ENCODE data around the gene CNNM3. TPM values are rescaled to one million over a fixed set of nuclear protein-coding genes. Genes with fewer than 3 reads are reported as not detected.

Gene CNNM3
- total RNA-seq, 1 experiment from 2014 or later, result 13.8 TPM

DNA sequence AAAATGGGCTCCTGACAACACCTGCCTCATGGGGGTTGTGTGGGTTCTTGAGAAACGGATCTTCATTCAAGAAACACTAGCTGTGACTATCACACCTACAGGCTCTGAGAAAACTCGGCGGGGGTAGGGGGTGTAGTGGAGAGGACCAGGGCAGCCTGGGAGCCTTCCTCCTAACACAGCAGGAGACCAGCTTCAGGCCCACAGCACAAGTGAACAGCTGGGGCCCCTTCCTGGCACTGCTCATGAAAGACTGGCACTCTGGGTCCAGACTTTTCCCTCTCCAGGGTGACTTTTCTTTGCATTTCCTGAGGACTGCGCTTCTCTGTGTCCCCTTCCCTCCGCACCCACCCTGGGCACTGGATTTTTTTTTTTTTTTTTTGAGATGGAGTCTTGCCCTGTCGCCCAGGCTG, 61.0 kb downstream of the CNNM3 start:
- DNase-seq, result no peak
- Histone ChIP-seq H3K4me3 (ENCODE audit: insufficient read depth, low read depth, low read length) (no peak overlapping the region), H3K36me3 (replicated peaks; ENCODE audit: control insufficient read depth, insufficient read depth, low read length) (no peaks in the 10 kb centered on the region), H3K27me3 (ENCODE audit: control insufficient read depth, insufficient read depth, low read length) (no peaks in the 10 kb centered on the region)

DNA sequence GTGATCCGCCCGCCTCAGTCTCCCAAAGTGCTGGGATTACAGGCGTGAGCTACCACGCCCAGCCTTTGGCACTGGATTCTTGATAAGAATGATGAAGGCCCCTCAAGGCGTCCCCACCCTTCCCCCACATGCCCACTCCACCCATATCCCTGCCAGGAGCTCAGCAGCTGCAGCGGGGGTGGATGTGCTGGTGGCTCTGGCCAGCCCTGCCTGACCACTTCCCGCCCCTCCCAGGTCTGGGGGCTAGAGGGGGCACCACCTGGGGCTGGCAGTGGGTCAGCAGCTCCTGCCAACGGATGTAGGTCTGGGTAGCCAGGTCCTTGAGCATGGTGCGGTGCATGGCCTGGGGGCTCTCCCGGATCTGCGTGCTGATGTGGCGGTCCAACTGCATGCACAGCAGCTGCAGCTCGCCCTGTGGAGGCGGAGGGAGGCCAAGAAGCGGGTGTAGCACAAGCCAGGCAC, 61.6 kb downstream of the CNNM3 start:
- no peak for DNase-seq

DNA sequence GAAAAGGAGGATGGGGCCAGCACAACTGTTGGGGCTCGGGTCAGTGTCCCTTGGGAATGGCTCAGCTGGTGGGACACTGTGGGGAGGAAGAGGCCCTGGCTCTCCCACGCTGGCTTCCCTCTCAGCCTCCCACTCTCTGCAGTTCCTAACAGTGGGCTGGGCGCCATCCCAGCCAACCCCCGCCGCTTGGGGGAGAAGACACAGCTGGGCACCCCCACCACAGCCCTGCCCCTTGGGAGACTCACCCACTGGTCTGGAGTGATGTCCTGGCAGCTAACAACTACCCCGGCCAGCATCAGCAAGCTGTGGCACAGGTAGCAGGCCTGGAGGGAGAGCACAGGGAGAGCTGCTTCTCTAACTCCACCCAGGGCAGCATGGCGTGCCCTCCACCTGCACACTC, 62.1 kb downstream of the CNNM3 start:
- H3K4me3 ChIP-seq (ENCODE audit: insufficient read depth, low read depth, low read length), result no peak overlapping the region
- peaks cover 4% of the 10 kb centered on the region; the same call in 1 of the 2 replicates for H3K27me3 ChIP-seq (ENCODE audit: control insufficient read depth, insufficient read depth, low read length)
- no peaks in the 10 kb centered on the region for H3K36me3 ChIP-seq (replicated peaks; ENCODE audit: control insufficient read depth, insufficient read depth, low read length)
- no peak for DNase-seq

More for the DNA sequence above, 61.6 kb downstream of the CNNM3 start:
- H3K27me3 ChIP-seq (ENCODE audit: control insufficient read depth, insufficient read depth, low read length), result peaks cover 2% of the 10 kb centered on the region; the same call in 1 of the 2 replicates
- no peaks in the 10 kb centered on the region for H3K36me3 ChIP-seq (replicated peaks; ENCODE audit: control insufficient read depth, insufficient read depth, low read length)
- no peak overlapping the region for H3K4me3 ChIP-seq (ENCODE audit: insufficient read depth, low read depth, low read length)

DNA sequence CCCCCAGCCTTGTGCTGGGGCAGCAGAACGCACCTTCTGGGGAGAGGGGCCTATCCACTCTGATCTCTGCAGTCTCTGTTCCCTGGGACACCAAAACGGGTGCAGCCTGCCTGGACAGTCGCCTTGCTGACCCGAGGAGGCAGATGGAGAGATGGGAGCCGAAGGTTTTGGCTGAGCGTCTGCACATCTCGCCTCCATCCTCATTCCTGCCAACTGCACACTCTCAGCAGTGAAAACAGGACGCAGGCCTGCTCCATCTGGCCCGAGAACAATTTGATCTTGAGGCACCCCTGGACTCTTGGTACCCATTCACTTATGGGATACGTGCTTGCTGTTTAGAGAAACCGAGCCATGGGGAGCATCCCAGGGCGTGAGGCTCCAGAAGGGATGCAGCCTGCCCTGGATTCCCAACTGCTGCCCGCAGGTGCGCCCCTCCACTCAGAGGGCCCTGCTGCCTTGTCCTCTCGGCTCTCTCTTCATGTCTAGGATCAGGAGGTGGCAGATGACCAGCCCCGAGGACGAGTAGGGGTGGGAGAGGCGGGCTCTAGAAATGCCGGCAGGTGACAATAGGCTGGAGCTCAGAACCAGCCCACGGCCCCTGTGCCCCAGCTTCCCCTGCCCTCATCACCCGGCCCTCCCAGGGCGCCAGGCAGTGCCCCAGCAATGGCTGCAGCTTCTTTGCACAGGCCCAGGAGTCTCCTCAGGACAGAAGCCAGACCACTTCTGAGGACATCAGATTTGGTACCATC, 62.9 kb downstream of the CNNM3 start:
- H3K27me3 ChIP-seq (ENCODE audit: control insufficient read depth, insufficient read depth, low read length), result peaks cover 4% of the 10 kb centered on the region; the same call in 1 of the 2 replicates
- no peaks in the 10 kb centered on the region for H3K36me3 ChIP-seq (replicated peaks; ENCODE audit: control insufficient read depth, insufficient read depth, low read length)
- no peak overlapping the region for H3K4me3 ChIP-seq (ENCODE audit: insufficient read depth, low read depth, low read length)
- DNase-seq, result no peak

DNA sequence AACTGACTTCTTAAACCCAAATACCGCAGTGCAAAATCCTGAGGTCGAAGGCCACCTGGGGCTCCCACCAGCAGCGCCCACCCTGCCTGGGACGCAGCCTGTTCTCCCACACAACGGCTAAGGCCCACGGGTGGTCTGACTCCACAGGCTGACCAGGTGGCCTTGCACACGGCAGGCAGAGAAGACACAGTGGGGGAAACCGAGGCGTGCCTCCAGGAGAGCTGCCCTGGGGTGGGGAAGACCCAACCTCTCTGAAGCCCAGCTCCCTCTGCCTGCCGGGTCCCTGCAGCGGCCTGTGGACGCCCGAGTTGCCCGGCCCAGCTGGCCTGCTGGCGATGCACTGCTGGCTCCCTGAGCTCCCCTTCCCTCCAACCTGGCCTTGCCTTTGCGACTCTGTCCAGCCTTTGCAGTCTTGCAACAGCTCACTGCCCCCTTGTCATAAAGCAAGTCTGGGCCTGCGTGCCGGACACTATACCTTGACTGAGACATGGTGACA, 63.5 kb downstream of the CNNM3 start:
- Histone ChIP-seq H3K27me3 (ENCODE audit: control insufficient read depth, insufficient read depth, low read length) (peaks cover 4% of the 10 kb centered on the region; the same call in 1 of the 2 replicates), H3K4me3 (ENCODE audit: insufficient read depth, low read depth, low read length) (no peak overlapping the region), H3K36me3 (replicated peaks; ENCODE audit: control insufficient read depth, insufficient read depth, low read length) (no peaks in the 10 kb centered on the region)
- no peak for DNase-seq

DNA sequence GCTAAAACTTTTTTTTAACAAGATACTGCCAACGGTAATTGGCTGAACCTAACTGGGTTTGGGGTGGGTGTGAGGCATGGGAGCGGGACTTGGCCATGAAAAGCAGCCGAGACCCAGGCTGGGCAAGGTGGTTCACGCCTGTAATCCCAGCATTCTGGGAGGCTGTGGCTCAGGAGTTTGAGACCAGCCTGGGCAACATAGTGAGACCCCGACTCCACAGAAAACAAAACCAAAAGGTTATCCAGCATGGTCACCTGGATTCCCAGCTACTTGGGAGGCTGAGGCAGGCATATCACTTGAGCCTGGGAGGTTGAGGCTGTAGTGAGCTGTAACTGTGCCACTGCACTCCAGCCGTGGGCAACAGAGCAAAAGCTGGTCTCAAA, 64.8 kb downstream of the CNNM3 start:
- no peak overlapping the region for H3K4me3 ChIP-seq (ENCODE audit: insufficient read depth, low read depth, low read length)
- no peaks in the 10 kb centered on the region for H3K36me3 ChIP-seq (replicated peaks; ENCODE audit: control insufficient read depth, insufficient read depth, low read length)
- H3K27me3 ChIP-seq (ENCODE audit: control insufficient read depth, insufficient read depth, low read length), result peaks cover 4% of the 10 kb centered on the region; the same call in 1 of the 2 replicates
- DNase-seq, result no peak

DNA sequence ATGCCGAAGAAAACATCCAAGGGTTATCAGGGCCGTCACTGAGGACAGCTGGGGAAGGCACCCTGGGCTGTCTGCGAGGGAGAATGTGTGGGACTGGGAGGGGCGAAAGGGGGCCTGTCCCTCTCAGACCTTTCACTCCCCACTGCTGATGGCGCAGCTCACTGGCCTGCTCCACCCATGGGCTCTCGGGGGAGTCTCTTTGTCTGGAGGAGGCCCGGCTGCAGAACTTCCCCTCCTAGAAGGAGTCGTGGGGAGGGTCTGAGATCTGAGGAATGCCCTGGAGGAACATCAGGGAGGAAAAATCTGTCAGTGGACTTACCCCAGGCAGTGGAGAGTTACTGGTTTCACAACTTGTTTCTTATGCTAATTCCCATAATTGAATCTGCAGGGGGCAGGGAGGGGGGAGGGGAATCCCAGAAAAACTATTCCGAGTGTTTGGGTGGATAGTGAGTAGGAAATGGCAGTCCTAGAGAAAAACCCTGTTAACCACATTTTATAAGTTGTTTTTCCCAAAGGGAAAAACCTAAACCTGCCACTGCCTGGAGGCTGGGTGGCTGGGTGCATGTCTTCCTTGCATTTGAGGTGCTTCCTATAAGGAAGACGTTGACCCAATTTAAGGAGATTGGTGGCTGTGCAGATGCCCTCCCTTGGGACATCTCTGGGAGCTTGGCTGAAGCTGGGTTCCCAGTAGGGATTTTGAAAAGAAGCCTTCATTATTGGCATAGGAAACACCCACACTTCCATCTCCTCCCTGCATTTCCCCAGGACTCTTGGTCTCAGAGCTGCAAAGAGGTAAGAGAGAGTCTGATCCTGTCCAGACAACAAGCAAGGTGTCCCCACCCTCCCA, 65.5 kb downstream of the CNNM3 start:
- Histone ChIP-seq H3K36me3 (replicated peaks; ENCODE audit: control insufficient read depth, insufficient read depth, low read length) (no peaks in the 10 kb centered on the region), H3K27me3 (ENCODE audit: control insufficient read depth, insufficient read depth, low read length) (peaks cover 4% of the 10 kb centered on the region; the same call in 1 of the 2 replicates), H3K4me3 (ENCODE audit: insufficient read depth, low read depth, low read length) (no peak overlapping the region)
- DNase-seq, result peak; percentile 89

DNA sequence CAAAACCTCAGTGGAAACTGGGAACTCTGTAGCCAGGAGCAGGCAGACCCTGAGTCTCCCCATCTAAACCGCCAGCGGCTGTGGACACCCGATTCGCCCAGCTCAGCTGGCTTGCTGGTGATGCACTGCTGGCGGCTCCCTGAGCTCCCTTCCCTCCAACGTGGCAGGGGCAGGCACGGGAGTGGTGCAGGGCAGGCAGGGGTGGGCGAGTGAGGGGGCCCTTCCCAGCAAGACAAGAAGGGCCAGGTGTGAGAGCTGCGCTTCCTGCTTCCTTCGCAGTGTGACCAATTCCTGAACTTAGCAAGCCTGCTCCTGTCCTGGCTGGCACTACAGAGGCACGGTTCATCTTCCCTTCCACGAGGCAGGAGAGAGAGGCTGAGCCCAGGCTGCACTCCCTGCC, 66.2 kb downstream of the CNNM3 start:
- Histone ChIP-seq H3K36me3 (replicated peaks; ENCODE audit: control insufficient read depth, insufficient read depth, low read length) (no peaks in the 10 kb centered on the region), H3K4me3 (ENCODE audit: insufficient read depth, low read depth, low read length) (no peak overlapping the region), H3K27me3 (ENCODE audit: control insufficient read depth, insufficient read depth, low read length) (peaks cover 4% of the 10 kb centered on the region; the same call in 1 of the 2 replicates)
- DNase-seq, result no peak

DNA sequence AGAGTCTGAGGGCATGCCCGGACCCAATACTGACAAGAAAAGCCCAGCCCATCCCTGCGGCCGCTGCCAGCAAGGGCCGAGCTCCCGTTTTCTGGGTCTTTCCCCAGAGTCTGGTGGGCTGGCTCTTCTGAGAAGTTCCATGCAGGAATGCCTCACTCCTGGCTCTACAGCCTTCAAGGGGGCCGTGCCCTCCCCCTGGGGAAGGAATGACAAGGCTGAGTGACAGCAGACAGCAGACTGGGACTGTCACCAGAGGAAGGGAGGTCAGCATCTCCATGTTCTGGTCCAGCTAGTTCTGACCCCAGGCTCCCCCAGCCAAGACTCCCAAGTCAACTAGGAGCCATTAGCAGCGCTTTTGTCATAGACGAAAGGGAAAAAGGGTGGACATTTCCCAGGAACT, 66.8 kb downstream of the CNNM3 start:
- DNase-seq, result no peak
- H3K36me3 ChIP-seq (replicated peaks; ENCODE audit: control insufficient read depth, insufficient read depth, low read length), result no peaks in the 10 kb centered on the region
- peaks cover 4% of the 10 kb centered on the region; the same call in 1 of the 2 replicates for H3K27me3 ChIP-seq (ENCODE audit: control insufficient read depth, insufficient read depth, low read length)
- no peak overlapping the region for H3K4me3 ChIP-seq (ENCODE audit: insufficient read depth, low read depth, low read length)

DNA sequence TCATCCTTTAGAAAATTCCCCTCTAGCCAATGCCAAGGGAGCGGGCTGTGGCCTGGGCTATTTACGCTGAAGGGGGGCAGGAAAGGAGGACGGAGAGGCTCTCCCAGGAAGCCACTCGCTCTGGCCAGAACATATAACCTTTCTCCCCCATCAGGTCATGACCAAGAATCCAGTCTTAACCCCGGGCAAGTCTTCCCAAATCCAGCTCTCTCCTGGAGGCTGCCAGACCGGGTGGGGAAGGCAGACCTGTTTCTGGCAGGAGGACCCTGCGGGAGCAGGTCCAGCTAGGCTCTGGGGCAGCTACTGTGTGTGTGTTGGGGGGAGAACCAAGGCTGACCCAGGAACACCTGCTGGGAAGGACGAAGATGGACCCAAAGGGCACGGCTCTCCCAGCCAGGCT, 67.2 kb downstream of the CNNM3 start:
- no peak for DNase-seq
- Histone ChIP-seq H3K4me3 (ENCODE audit: insufficient read depth, low read depth, low read length) (no peak overlapping the region), H3K36me3 (replicated peaks; ENCODE audit: control insufficient read depth, insufficient read depth, low read length) (no peaks in the 10 kb centered on the region), H3K27me3 (ENCODE audit: control insufficient read depth, insufficient read depth, low read length) (peaks cover 4% of the 10 kb centered on the region; the same call in 1 of the 2 replicates)

Other genes with a start within 250 kb of the CNNM3 start
- gene KANSL3, start 178.0 kb upstream of the CNNM3 start, total RNA-seq (2014; rRNA removed; shearing (Covaris generic)), result 32.3 and 33.5 TPM in 2 replicates
- gene FER1L5, start 173.5 kb upstream of the CNNM3 start, total RNA-seq (2014; rRNA removed; shearing (Covaris generic)), result 0.07 and 0.24 TPM in 2 replicates
- gene LMAN2L, start 76.2 kb upstream of the CNNM3 start, total RNA-seq (2014; rRNA removed; shearing (Covaris generic)), result 20.8 and 22.5 TPM in 2 replicates
- gene CNNM4, start 55.4 kb upstream of the CNNM3 start, total RNA-seq (2014; rRNA removed; shearing (Covaris generic)), result 10.8 and 15.8 TPM in 2 replicates
- 2.5 and 4.4 TPM in 2 replicates for gene ANKRD23, start 27.8 kb downstream of the CNNM3 start, total RNA-seq (2014; rRNA removed; shearing (Covaris generic))
- 13.1 and 13.5 TPM in 2 replicates for gene ANKRD39, start 41.7 kb downstream of the CNNM3 start, total RNA-seq (2014; rRNA removed; shearing (Covaris generic))
- 89.1 and 100 TPM in 2 replicates for gene SEMA4C, start 53.8 kb downstream of the CNNM3 start, total RNA-seq (2014; rRNA removed; shearing (Covaris generic))
- 0.17 and 0.26 TPM in 2 replicates for gene FAM178B, start 170.3 kb downstream of the CNNM3 start, total RNA-seq (2014; rRNA removed; shearing (Covaris generic))

Measured in H7 (cell line).